Measurements from ENCODE around the gene DTNA. TPM values are rescaled to one million over a fixed set of nuclear protein-coding genes. Genes with fewer than 3 reads are reported as not detected.

DTNA gene
- total RNA-seq, 4 donors from 2014 or later = 81.0 to 236 (median 119) TPM

DNA sequence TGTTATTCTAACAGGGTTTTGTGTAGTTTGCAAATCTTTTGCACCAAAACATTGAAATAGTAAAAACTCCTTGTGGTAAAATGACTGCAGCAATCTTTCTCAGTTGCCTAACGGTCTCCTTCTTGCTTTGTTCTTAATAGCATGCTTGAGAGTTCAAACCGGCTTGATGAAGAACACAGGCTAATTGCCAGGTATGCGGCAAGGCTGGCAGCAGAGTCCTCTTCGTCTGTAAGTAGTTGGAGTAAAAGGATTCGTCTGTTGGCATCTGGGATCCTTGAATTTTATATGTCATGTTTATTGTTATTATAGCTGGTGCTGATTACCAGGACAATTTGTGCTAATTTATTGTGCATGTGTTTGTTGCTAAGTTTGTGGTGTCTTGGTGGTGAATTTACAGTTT, 138.1 kb downstream of the DTNA start:
- no peaks in the 10 kb centered on the region for H3K4me1 ChIP-seq
- WGBS, 2 donors = 33 to 40% methylated on average over 5 of the region's 5 CpGs
- TF ChIP-seq, protein P1, sequence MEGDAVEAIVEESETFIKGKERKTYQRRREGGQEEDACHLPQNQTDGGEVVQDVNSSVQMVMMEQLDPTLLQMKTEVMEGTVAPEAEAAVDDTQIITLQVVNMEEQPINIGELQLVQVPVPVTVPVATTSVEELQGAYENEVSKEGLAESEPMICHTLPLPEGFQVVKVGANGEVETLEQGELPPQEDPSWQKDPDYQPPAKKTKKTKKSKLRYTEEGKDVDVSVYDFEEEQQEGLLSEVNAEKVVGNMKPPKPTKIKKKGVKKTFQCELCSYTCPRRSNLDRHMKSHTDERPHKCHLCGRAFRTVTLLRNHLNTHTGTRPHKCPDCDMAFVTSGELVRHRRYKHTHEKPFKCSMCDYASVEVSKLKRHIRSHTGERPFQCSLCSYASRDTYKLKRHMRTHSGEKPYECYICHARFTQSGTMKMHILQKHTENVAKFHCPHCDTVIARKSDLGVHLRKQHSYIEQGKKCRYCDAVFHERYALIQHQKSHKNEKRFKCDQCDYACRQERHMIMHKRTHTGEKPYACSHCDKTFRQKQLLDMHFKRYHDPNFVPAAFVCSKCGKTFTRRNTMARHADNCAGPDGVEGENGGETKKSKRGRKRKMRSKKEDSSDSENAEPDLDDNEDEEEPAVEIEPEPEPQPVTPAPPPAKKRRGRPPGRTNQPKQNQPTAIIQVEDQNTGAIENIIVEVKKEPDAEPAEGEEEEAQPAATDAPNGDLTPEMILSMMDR (IDR thresholded peaks at IDR 0.05) = no peak
- no peak for TF ChIP-seq POLR2A (IDR thresholded peaks at IDR 0.05)
- H3K27me3 ChIP-seq = no peaks in the 10 kb centered on the region
- intact Hi-C loops (cut with DNase I) = no loop called here
- H3K36me3 ChIP-seq = peaks cover 0 to 11% of the 10 kb centered on the region in 2 donors
- H3K9me3 ChIP-seq = no peaks in the 10 kb centered on the region
- DNase-seq = peak; percentile 54 to 63
- no peak overlapping the region for H3K4me3 ChIP-seq (replicated peaks in 1 of 3)
- H3K27ac ChIP-seq = no peak overlapping the region

- WGBS, 2 donors = 86 to 90% methylated on average over 3 of the region's 3 CpGs
- no peak for DNase-seq
- TF ChIP-seq, protein P1 (IDR thresholded peaks at IDR 0.05) = no peak
- no peak for TF ChIP-seq POLR2A (IDR thresholded peaks at IDR 0.05)
- H3K9me3 ChIP-seq = no peaks in the 10 kb centered on the region
- H3K4me3 ChIP-seq (replicated peaks in 1 of 3) = no peak overlapping the region
- no peaks in the 10 kb centered on the region for H3K27me3 ChIP-seq
- no peaks in the 10 kb centered on the region for H3K4me1 ChIP-seq
- intact Hi-C loops (cut with DNase I) = no loop called here
- peaks cover 0 to 11% of the 10 kb centered on the region in 2 donors for H3K36me3 ChIP-seq
- no peak overlapping the region for H3K27ac ChIP-seq
These were observed 138.6 kb downstream of the DTNA start for GRCh38 chr18:34848695-34849094.

- Histone ChIP-seq H3K4me1 (no peaks in the 10 kb centered on the region), H3K36me3 (peaks cover 0 to 8% of the 10 kb centered on the region in 2 donors), H3K4me3 (replicated peaks in 1 of 3) (no peak overlapping the region), H3K9me3 (no peaks in the 10 kb centered on the region), H3K27me3 (no peaks in the 10 kb centered on the region), H3K27ac (no peak overlapping the region)
- WGBS, 2 donors = 93% methylated on average over 3 of the region's 3 CpGs
- intact Hi-C loops (cut with DNase I) = no loop called here
- DNase-seq = no peak
- TF ChIP-seq, protein P1 (IDR thresholded peaks at IDR 0.05) = no peak
- no peak for TF ChIP-seq POLR2A (IDR thresholded peaks at IDR 0.05)
These were observed 147.2 kb downstream of the DTNA start for GRCh38 chr18:34857320-34857719.

GRCh38 chr18:34858188-34858587, 148.1 kb downstream of the DTNA start:
- no peaks in the 10 kb centered on the region for H3K4me1 ChIP-seq
- no peaks in the 10 kb centered on the region for H3K27me3 ChIP-seq
- H3K27ac ChIP-seq = no peak overlapping the region
- TF ChIP-seq, protein P1 (IDR thresholded peaks at IDR 0.05) = no peak
- no peak for TF ChIP-seq POLR2A (IDR thresholded peaks at IDR 0.05)
- peaks cover 0 to 2% of the 10 kb centered on the region in 2 donors for H3K36me3 ChIP-seq
- WGBS, 2 donors = 85 to 90% methylated on average over 5 of the region's 5 CpGs
- intact Hi-C loops (cut with DNase I) = no loop called here
- DNase-seq = no peak
- no peak overlapping the region for H3K4me3 ChIP-seq (replicated peaks in 1 of 3)
- H3K9me3 ChIP-seq = no peaks in the 10 kb centered on the region

DNA sequence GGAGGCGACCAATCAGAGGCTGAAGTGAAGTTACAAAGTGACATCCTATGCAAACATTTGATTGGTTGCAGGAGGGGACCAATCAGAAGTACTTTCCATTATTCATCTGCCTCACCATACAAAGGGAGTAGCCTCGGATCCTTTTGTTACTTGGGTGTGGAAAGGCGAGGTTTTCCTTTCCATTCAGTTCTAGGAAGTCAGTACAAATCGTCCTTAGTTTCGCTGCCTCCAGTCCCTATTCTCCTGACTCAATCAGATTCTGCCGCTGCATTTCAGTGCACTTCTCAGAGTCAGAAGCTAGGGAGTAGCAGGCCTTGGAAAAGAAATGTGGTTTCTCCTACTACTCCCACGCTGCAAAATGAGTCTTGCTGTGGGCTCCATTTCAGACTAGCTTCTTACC, 149.4 kb downstream of the DTNA start:
- Histone ChIP-seq H3K4me1 (no peaks in the 10 kb centered on the region), H3K27ac (no peak overlapping the region), H3K27me3 (no peaks in the 10 kb centered on the region), H3K36me3 (peaks cover 0 to 5% of the 10 kb centered on the region in 2 donors), H3K9me3 (no peaks in the 10 kb centered on the region), H3K4me3 (replicated peaks in 1 of 3) (no peak overlapping the region)
- intact Hi-C loops (cut with DNase I) = no loop called here
- TF ChIP-seq, protein P1 (IDR thresholded peaks at IDR 0.05) = no peak
- no peak for TF ChIP-seq POLR2A (IDR thresholded peaks at IDR 0.05)
- WGBS, 2 donors = 94 to 95% methylated on average over 7 of the region's 7 CpGs
- DNase-seq = no peak

All from thyroid gland (tissue), 4 donors.